ENCODE results near the gene LTA.
A peak's percentile ranks its signal among the peaks of the same experiment; 100 is the strongest.

Gene LTA

DNA sequence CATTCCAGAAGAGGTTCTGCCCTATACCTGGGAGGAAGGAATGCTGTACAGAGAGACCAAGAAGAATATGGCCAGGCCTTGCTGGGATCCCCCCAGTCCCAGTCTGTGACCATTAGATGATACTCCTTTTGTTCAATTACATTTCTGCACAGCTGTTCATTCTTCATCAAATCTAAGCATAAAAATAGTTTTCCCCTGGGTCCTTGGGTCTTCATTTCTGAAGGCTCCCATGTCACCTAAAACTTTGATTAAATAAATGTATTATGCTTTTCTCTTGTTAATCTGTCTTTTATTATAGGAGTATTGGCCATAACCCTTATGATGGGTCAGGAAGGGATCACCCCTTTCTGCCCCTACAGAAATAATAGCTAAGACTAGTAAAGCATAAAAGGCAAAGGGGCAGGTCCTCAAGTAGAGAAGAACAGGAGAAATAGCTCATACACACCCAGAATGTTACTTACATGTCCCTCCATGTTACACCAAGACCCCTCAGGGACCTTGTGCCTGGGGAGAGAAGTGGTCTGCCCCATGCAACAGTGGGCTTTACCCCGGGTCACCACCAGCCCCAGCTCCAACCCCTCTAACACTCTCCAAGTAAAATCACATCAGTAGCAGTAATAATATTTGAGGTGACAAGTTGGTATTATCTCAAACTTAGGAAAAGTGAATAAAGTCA is 2.1 kb upstream of the LTA start:
- DNase-seq = no peak

DNA sequence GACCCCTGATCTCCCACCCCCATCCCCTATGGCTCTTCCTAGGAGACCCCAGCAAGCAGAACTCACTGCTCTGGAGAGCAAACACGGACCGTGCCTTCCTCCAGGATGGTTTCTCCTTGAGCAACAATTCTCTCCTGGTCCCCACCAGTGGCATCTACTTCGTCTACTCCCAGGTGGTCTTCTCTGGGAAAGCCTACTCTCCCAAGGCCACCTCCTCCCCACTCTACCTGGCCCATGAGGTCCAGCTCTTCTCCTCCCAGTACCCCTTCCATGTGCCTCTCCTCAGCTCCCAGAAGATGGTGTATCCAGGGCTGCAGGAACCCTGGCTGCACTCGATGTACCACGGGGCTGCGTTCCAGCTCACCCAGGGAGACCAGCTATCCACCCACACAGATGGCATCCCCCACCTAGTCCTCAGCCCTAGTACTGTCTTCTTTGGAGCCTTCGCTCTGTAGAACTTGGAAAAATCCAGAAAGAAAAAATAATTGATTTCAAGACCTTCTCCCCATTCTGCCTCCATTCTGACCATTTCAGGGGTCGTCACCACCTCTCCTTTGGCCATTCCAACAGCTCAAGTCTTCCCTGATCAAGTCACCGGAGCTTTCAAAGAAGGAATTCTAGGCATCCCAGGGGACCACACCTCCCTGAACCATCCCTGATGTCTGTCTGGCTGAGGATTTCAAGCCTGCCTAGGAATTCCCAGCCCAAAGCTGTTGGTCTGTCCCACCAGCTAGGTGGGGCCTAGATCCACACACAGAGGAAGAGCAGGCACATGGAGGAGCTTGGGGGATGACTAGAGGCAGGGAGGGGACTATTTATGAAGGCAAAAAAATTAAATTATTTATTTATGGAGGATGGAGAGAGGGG is 1.4 kb downstream of the LTA start:
- DNase-seq = no peak

DNA sequence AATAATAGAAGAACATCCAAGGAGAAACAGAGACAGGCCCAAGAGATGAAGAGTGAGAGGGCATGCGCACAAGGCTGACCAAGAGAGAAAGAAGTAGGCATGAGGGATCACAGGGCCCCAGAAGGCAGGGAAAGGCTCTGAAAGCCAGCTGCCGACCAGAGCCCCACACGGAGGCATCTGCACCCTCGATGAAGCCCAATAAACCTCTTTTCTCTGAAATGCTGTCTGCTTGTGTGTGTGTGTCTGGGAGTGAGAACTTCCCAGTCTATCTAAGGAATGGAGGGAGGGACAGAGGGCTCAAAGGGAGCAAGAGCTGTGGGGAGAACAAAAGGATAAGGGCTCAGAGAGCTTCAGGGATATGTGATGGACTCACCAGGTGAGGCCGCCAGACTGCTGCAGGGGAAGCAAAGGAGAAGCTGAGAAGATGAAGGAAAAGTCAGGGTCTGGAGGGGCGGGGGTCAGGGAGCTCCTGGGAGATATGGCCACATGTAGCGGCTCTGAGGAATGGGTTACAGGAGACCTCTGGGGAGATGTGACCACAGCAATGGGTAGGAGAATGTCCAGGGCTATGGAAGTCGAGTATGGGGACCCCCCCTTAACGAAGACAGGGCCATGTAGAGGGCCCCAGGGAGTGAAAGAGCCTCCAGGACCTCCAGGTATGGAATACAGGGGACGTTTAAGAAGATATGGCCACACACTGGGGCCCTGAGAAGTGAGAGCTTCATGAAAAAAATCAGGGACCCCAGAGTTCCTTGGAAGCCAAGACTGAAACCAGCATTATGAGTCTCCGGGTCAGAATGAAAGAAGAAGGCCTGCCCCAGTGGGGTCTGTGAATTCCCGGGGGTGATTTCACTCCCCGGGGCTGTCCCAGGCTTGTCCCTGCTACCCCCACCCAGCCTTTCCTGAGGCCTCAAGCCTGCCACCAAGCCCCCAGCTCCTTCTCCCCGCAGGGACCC is 2.3 kb downstream of the LTA start:
- DNase-seq = no peak

DNA sequence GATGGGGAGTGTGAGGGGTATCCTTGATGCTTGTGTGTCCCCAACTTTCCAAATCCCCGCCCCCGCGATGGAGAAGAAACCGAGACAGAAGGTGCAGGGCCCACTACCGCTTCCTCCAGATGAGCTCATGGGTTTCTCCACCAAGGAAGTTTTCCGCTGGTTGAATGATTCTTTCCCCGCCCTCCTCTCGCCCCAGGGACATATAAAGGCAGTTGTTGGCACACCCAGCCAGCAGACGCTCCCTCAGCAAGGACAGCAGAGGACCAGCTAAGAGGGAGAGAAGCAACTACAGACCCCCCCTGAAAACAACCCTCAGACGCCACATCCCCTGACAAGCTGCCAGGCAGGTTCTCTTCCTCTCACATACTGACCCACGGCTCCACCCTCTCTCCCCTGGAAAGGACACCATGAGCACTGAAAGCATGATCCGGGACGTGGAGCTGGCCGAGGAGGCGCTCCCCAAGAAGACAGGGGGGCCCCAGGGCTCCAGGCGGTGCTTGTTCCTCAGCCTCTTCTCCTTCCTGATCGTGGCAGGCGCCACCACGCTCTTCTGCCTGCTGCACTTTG is 3.3 kb downstream of the LTA start, which contains the start of gene TNF:
TSS of gene TNF (plus strand) at position 231 of the 567 bp plus-strand sequence. CDS start at position 408, 177 bp downstream.
- DNase-seq = no peak

DNA sequence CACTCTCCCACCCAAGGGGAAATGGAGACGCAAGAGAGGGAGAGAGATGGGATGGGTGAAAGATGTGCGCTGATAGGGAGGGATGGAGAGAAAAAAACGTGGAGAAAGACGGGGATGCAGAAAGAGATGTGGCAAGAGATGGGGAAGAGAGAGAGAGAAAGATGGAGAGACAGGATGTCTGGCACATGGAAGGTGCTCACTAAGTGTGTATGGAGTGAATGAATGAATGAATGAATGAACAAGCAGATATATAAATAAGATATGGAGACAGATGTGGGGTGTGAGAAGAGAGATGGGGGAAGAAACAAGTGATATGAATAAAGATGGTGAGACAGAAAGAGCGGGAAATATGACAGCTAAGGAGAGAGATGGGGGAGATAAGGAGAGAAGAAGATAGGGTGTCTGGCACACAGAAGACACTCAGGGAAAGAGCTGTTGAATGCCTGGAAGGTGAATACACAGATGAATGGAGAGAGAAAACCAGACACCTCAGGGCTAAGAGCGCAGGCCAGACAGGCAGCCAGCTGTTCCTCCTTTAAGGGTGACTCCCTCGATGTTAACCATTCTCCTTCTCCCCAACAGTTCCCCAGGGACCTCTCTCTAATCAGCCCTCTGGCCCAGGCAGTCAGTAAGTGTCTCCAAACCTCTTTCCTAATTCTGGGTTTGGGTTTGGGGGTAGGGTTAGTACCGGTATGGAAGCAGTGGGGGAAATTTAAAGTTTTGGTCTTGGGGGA is 4.0 kb downstream of the LTA start:
- no peak for DNase-seq

DNA sequence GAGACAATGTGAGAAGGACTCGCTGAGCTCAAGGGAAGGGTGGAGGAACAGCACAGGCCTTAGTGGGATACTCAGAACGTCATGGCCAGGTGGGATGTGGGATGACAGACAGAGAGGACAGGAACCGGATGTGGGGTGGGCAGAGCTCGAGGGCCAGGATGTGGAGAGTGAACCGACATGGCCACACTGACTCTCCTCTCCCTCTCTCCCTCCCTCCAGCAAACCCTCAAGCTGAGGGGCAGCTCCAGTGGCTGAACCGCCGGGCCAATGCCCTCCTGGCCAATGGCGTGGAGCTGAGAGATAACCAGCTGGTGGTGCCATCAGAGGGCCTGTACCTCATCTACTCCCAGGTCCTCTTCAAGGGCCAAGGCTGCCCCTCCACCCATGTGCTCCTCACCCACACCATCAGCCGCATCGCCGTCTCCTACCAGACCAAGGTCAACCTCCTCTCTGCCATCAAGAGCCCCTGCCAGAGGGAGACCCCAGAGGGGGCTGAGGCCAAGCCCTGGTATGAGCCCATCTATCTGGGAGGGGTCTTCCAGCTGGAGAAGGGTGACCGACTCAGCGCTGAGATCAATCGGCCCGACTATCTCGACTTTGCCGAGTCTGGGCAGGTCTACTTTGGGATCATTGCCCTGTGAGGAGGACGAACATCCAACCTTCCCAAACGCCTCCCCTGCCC is 4.9 kb downstream of the LTA start:
- DNase-seq = no peak

DNA sequence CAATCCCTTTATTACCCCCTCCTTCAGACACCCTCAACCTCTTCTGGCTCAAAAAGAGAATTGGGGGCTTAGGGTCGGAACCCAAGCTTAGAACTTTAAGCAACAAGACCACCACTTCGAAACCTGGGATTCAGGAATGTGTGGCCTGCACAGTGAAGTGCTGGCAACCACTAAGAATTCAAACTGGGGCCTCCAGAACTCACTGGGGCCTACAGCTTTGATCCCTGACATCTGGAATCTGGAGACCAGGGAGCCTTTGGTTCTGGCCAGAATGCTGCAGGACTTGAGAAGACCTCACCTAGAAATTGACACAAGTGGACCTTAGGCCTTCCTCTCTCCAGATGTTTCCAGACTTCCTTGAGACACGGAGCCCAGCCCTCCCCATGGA is 5.5 kb downstream of the LTA start:
- DNase-seq = no peak

DNA sequence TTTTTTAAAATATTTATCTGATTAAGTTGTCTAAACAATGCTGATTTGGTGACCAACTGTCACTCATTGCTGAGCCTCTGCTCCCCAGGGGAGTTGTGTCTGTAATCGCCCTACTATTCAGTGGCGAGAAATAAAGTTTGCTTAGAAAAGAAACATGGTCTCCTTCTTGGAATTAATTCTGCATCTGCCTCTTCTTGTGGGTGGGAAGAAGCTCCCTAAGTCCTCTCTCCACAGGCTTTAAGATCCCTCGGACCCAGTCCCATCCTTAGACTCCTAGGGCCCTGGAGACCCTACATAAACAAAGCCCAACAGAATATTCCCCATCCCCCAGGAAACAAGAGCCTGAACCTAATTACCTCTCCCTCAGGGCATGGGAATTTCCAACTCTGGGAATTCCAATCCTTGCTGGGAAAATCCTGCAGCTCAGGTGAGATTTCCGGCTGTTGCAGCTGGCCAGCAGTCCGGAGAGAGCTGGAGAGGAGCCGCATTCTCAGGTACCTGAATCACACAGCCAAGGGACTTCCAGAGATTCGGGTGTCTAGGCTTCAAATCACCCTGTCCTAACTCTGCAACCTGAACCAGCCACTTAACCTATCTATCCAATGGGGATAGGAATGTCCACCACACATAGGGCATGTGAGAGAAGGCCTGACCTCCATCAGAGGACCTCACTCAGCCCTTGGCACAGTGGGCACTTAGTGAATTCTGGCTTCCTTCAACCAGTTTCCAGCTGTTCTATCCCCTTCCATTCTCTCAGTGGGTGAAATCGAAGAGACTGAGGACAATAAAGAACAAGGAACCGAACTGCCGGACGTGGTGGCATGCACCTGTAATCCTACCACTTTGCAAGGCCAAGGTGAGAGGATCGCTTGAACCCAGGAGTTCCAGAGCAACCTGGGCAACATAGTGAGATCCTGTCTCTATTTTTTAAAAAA is 6.4 kb downstream of the LTA start:
- no peak for DNase-seq

DNA sequence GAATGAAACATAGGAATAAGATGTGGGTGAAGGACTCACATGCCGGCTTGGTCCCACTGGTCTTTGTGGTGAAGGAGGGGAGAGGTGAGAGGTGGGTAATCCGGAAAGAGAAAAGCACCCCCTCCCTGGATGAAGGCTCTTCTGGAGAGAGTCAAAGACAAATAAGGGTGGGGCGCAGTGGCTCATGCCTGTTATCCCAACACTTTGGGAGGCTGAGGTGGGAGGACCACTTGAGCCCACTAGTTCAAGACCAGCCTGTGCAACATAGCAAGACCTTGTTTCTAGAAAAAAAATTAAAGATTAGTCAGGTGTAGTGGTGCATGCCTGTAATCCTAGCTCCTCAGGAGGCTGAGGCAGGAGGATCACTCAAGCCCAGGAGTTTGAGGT is 7.0 kb downstream of the LTA start:
- no peak for DNase-seq

DNA sequence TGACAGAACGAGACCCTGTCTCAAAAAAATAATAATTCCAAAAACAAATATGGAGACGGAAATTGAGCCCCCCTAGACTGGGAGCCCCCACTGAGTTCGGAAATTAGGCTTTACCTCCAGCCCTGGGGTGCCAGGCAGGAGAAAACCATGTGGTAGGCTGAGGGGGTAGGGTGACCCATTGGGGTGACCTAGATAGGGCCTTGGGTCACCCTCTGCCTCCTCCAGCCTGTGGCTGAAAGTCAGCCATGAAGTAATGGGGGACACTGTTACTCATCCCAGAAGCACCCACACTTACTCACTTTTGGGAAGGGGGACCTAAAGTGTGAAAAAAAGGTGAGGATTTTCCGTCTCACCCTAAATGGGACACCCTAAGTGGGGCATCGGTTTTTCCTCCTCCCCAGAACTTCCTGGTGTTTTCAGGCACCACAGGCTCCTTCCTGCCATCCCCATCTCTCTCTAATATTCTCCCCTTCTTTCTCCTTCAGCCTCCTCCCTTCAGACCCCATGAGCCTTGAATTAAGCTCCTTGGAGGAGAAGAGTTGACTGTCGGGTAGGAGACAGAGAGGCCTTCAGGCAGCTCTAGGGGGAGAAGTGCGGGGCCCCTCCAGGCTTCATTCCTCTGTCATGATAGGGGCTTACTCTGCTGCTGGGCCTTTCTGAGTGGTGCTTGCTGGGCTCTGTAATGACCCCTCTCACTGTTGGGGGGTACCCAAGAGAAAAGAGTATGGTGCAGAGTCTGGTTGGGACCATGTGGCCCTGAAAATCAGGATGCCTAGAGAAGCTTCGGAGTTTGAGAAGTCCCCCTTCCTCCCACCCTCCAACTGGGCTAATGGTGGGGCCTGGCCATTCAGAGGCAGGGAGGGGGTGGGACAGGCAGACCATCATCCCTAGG is 7.7 kb downstream of the LTA start:
- DNase-seq = no peak

DNA sequence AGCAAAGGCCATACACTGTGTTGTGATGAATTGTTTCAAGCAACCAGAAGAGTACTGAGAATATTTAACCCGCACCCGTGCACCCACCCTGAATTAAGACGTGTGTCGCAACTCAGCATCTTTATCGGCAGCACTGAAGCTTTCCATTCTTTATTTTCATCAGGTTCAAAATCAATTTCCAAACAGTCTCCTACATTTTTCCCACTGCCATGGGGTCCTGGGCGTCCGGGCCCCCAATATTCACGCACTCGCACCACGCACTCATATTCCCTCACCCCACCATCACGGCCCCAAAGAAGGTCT is 8.3 kb downstream of the LTA start:
- no peak for DNase-seq

DNA sequence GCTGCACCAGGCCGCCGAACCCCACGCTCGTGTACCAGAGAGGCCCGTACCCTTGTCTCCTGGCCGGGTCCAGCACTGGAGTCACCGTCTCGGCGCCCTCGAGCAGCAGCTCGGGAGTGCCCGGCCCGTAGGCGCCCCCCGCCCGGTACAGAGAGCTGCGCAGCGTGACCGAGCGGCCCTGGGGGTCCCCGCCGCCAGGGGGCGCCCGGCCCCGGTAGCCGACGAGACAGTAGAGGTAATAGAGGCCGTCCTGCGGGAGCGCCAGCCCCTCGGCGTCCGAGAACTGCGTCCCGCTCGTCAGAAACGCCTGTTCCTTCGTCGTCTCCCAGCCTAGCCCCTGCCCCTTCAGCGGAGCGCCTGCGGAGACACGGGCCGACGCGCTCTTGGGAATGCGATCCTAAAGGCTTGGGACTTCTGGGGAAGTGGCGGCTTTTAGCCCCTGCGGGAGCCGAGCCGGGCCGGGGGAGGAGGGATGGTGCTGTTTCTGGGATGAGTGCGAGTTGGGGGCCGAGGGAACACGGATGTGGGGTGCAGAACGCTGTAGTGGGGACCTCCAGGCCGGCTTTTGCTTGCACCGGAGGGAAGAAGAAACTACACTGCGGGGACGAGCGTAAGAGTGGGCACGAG is 8.8 kb downstream of the LTA start:
- DNase-seq = peak; percentile 91

DNA sequence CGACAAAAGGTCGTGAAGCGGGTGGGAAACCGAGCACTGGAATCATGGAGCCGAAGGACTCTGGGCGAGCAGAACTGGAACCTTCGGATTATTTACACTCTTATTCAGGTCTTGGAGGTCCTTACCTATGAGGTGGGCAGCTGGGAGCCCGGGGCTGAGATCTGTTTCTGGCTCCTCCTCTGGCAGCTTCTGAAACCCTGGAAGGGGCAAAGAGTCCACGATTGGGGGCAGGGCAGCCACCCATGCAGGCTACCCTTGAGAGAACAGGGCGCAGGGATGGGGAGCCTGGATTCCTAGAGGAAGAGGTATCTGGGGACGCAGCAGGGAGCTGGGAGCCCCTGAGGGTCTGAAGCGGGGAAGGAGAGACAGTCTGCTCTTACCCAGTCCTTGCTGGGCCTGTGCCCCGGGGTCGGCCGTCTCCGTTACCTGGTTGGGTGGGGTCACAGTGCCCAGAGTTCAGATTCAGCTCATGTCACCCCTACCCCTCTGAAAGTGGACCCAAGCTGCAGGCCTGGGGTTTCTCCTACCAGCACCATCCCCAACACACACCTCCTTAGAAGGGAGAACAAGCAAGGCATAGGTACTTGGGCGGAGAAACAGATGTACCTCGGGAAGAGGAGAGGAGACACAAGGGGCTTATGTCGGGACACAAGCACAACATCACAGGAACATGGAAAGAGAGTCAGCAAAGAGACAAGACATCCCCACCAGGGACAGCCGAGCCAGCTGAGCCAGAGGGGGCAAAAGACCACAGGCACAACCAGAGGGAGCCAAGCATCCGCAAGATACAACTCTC is 9.5 kb downstream of the LTA start:
- DNase-seq = no peak

DNA sequence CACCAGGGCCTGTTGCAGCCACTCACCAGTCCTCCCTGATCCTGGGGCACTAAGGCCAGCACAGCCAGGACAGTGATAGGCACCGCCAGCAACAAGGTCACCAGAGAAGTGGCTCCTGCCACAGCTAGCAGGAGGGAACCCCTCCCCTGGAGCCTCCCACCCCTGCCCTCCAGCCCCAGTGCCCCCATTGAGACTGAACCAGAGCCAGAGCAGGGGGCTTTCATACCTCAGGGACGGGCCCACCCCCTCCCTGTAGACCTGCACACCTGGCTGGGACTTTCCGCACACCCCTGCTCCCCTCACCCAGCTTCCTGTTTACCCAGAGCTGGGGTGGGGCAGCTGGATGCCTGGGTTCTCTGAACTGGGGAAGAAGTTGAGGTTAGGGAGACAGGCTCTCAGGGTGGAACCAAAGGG is 10.1 kb downstream of the LTA start, which contains the start of gene LTB:
TSS of gene LTB (minus strand) at position 195 of the 414 bp plus-strand sequence. CDS start at position 188, 7 bp downstream.
- no peak for DNase-seq

DNA sequence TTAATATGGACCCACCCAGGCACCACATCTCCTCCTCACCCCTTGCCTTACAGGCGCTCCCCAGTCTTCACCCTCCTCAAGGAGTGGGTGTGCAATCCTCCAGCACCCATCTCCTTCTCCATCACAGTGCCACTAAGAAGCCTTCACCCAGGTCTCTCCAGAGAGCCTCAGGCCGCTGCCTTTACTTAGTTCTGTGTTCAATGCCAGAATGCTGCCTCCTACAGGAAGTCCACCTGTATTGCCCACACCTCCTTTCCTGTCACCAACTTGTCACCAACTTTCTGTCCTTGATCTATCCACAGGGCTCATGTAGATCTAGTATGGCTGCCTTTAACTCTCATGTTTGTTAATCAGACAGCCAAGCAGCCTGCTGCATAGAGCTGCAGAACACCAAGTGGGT is 13.4 kb downstream of the LTA start:
- DNase-seq = no peak

DNA sequence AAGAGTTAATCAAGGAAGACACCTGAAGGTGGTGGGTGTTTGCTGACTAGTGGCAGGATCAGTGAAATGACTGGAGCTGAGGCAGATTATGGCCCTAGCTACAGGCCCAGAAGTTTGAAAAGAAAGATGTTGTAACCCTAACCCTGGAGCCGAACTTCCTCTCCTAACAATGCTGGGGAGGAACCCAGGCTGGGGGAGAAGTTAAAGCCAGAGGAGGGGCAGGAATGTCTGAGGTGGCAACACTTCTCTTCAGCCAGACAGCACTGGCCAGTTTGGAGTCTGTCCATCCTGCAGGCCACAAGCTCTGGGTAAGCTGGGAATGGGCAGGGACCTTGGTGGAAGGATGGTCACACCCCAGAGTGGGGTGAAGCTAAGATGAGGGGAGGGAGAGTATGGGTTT is 13.9 kb downstream of the LTA start, which contains the start of gene LST1:
TSS of gene LST1 (plus strand) at position 270 of the 400 bp plus-strand sequence. CDS start 1,023 bp downstream, outside the sequence.
- DNase-seq = no peak

DNA sequence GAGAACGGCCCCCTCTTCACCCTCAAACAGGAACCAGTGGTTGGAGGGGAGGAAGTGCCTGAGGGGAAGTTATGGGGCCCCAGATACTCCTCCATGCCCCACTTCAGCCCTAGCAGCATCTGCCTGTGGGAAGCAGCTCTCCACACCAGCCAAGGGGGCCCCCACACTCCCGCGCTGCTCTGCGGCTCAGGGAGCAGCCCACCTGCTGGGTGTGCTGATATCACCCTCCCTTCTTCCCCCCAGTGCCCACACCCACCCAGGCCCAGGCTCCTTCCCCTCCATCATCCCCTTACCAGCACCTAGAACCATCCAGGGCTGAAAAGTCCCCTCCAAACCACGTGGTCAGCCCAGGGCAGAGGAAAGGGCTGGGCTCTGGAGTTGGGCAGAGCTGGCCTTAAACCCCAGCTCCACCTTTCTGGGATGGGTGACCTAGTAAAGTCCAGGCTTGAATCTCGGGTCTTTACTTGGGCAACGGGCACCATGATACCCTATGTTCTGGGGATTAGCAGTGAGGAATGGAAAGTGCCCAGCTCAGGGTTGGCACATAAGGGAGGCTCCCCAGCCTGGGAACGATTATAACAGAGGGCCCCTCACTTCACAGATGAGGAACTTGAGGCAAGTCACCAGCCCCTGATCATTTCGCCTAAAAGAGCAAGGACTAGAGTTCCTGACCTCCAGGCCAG is 14.7 kb downstream of the LTA start:
- DNase-seq = no peak
